ENCODE measurements around the gene CAMTA1. TPM values are rescaled to one million over a fixed set of nuclear protein-coding genes. Genes with fewer than 3 reads are reported as not detected.

CAMTA1 gene
- total RNA-seq, 1 donor from 2014 or later, result 77.6 TPM

DNA sequence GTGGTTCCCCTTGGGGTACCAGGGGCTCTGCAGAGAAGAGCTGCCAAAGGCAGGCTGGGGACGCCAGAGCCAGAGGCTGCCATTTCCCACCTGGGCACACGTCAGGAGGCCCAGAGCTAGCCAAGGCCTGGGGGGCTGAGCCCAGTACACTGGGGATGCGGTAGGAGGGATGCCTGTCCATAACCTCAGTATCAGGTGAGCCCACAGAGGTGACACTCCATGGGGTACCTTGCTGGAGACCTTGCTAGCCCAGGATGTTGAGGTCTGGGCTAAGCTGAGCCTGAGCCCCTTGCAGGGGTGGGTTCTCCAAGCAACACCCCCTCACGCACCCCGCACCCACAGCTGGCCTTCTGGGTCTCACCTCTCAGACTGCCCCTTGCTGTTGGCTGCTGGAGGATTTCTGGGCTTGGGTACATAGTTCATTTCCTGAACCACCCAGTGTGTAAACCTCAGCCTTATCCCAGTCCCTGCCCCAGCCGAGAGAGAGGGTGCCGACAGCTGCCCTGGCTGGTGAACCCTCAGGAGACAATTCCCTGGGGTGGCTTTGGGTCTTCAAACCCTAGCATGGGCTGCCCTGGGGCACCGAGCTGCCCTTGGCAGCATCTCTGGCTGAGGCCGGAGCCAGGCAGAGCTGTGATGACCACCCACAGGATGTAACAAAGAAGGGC, 893.4 kb downstream of the CAMTA1 start:
- no peaks in the 10 kb centered on the region for H3K36me3 Mint-ChIP-seq (ENCODE audit: low read depth, unreplicated experiment)
- H3K79me2 ChIP-seq (ENCODE audit: insufficient read depth, low read length), result no peaks in the 10 kb centered on the region
- H3K9ac ChIP-seq (ENCODE audit: low read length), result no peak overlapping the region
- no peak overlapping the region for H3K27ac Mint-ChIP-seq (ENCODE audit: unreplicated experiment)
- H3K9me3 ChIP-seq (ENCODE audit: insufficient read depth, low read depth, low read length), result no peaks in the 10 kb centered on the region
- peak overlapping the region; percentile 54 for H3K4me3 Mint-ChIP-seq (ENCODE audit: unreplicated experiment)
- DNase-seq (ENCODE audit: low read depth) (no peak), FAIRE-seq (no peak)
- H3K4me1 ChIP-seq (ENCODE audit: insufficient read depth, low read length), result peaks cover 5% of the 10 kb centered on the region
- H3K36me3 ChIP-seq (ENCODE audit: insufficient read depth, low read length), result no peaks in the 10 kb centered on the region
- no peak overlapping the region for H2AFZ ChIP-seq (ENCODE audit: low read depth, low read length)
- no peak overlapping the region for H3K27ac ChIP-seq (ENCODE audit: low read depth, low read length)
- peaks cover 7% of the 10 kb centered on the region for H3K9me3 Mint-ChIP-seq (ENCODE audit: unreplicated experiment)
- H3K4me2 ChIP-seq (ENCODE audit: low read length), result no peak overlapping the region
- no peaks in the 10 kb centered on the region for H4K20me1 ChIP-seq (ENCODE audit: insufficient read depth, low read length)
- H3K4me1 Mint-ChIP-seq (ENCODE audit: low read depth, unreplicated experiment), result no peaks in the 10 kb centered on the region
- peaks cover 46% of the 10 kb centered on the region for H3K27me3 Mint-ChIP-seq (ENCODE audit: low read depth, unreplicated experiment)
- TF ChIP-seq, protein P1, sequence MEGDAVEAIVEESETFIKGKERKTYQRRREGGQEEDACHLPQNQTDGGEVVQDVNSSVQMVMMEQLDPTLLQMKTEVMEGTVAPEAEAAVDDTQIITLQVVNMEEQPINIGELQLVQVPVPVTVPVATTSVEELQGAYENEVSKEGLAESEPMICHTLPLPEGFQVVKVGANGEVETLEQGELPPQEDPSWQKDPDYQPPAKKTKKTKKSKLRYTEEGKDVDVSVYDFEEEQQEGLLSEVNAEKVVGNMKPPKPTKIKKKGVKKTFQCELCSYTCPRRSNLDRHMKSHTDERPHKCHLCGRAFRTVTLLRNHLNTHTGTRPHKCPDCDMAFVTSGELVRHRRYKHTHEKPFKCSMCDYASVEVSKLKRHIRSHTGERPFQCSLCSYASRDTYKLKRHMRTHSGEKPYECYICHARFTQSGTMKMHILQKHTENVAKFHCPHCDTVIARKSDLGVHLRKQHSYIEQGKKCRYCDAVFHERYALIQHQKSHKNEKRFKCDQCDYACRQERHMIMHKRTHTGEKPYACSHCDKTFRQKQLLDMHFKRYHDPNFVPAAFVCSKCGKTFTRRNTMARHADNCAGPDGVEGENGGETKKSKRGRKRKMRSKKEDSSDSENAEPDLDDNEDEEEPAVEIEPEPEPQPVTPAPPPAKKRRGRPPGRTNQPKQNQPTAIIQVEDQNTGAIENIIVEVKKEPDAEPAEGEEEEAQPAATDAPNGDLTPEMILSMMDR (IDR thresholded peaks at IDR 0.05; ENCODE audit: insufficient read depth, low read depth, low read length), result no peak
- TF ChIP-seq EZH2 (IDR thresholded peaks at IDR 0.05; ENCODE audit: insufficient read depth, low read length), result no peak
- H3K4me3 ChIP-seq (ENCODE audit: insufficient read depth, low read depth, low read length), result no peak overlapping the region
- peaks cover 1% of the 10 kb centered on the region for H3K27me3 ChIP-seq (ENCODE audit: insufficient read depth, low read length)

GRCh38 chr1:7679159-7679872, 894.1 kb downstream of the CAMTA1 start:
- Mint-ChIP-seq H3K4me1 (ENCODE audit: low read depth, unreplicated experiment) (no peaks in the 10 kb centered on the region), H3K4me3 (ENCODE audit: unreplicated experiment) (peak overlapping the region; percentile 74), H3K36me3 (ENCODE audit: low read depth, unreplicated experiment) (no peaks in the 10 kb centered on the region), H3K9me3 (ENCODE audit: unreplicated experiment) (peaks cover 7% of the 10 kb centered on the region), H3K27ac (ENCODE audit: unreplicated experiment) (no peak overlapping the region), H3K27me3 (ENCODE audit: low read depth, unreplicated experiment) (peaks cover 40% of the 10 kb centered on the region)
- peaks cover 5% of the 10 kb centered on the region for H3K4me1 ChIP-seq (ENCODE audit: insufficient read depth, low read length)
- H3K36me3 ChIP-seq (ENCODE audit: insufficient read depth, low read length), result no peaks in the 10 kb centered on the region
- no peaks in the 10 kb centered on the region for H3K9me3 ChIP-seq (ENCODE audit: insufficient read depth, low read depth, low read length)
- H3K4me2 ChIP-seq (ENCODE audit: low read length), result peak overlapping the region; percentile 94
- FAIRE-seq, result no peak
- DNase-seq (ENCODE audit: low read depth), result no peak
- H2AFZ ChIP-seq (ENCODE audit: low read depth, low read length), result peak overlapping the region; percentile 90
- H3K79me2 ChIP-seq (ENCODE audit: insufficient read depth, low read length), result no peaks in the 10 kb centered on the region
- TF ChIP-seq, protein P1 (IDR thresholded peaks at IDR 0.05; ENCODE audit: insufficient read depth, low read depth, low read length), result no peak
- TF ChIP-seq EZH2 (IDR thresholded peaks at IDR 0.05; ENCODE audit: insufficient read depth, low read length), result no peak
- H3K27ac ChIP-seq (ENCODE audit: low read depth, low read length), result no peak overlapping the region
- peak overlapping the region; percentile 80 for H3K9ac ChIP-seq (ENCODE audit: low read length)
- no peaks in the 10 kb centered on the region for H4K20me1 ChIP-seq (ENCODE audit: insufficient read depth, low read length)
- peak overlapping the region; percentile 71 for H3K4me3 ChIP-seq (ENCODE audit: insufficient read depth, low read depth, low read length)
- H3K27me3 ChIP-seq (ENCODE audit: insufficient read depth, low read length), result no peaks in the 10 kb centered on the region

GRCh38 chr1:7679873-7680206, 894.6 kb downstream of the CAMTA1 start:
- no peak overlapping the region for H3K27ac Mint-ChIP-seq (ENCODE audit: unreplicated experiment)
- no peak for FAIRE-seq

More at GRCh38 chr1:7679873-7680206, 894.6 kb downstream of the CAMTA1 start:
- H3K4me3 ChIP-seq (ENCODE audit: insufficient read depth, low read depth, low read length), result peak overlapping the region; percentile 71
- H3K4me1 ChIP-seq (ENCODE audit: insufficient read depth, low read length), result peaks cover 5% of the 10 kb centered on the region
- no peaks in the 10 kb centered on the region for H3K4me1 Mint-ChIP-seq (ENCODE audit: low read depth, unreplicated experiment)
- H3K4me2 ChIP-seq (ENCODE audit: low read length), result peak overlapping the region; percentile 94
- peaks cover 41% of the 10 kb centered on the region for H3K27me3 Mint-ChIP-seq (ENCODE audit: low read depth, unreplicated experiment)
- H3K36me3 Mint-ChIP-seq (ENCODE audit: low read depth, unreplicated experiment), result no peaks in the 10 kb centered on the region
- H4K20me1 ChIP-seq (ENCODE audit: insufficient read depth, low read length), result no peaks in the 10 kb centered on the region
- H3K36me3 ChIP-seq (ENCODE audit: insufficient read depth, low read length), result no peaks in the 10 kb centered on the region
- H3K4me3 Mint-ChIP-seq (ENCODE audit: unreplicated experiment), result peak overlapping the region; percentile 74
- H3K9me3 ChIP-seq (ENCODE audit: insufficient read depth, low read depth, low read length), result no peaks in the 10 kb centered on the region
- no peak overlapping the region for H3K27ac ChIP-seq (ENCODE audit: low read depth, low read length)
- H3K27me3 ChIP-seq (ENCODE audit: insufficient read depth, low read length), result no peaks in the 10 kb centered on the region
- H2AFZ ChIP-seq (ENCODE audit: low read depth, low read length), result peak overlapping the region; percentile 90
- TF ChIP-seq, protein P1 (IDR thresholded peaks at IDR 0.05; ENCODE audit: insufficient read depth, low read depth, low read length), result no peak
- no peak for TF ChIP-seq EZH2 (IDR thresholded peaks at IDR 0.05; ENCODE audit: insufficient read depth, low read length)
- peaks cover 7% of the 10 kb centered on the region for H3K9me3 Mint-ChIP-seq (ENCODE audit: unreplicated experiment)
- no peak for DNase-seq (ENCODE audit: low read depth)
- no peaks in the 10 kb centered on the region for H3K79me2 ChIP-seq (ENCODE audit: insufficient read depth, low read length)
- peak overlapping the region; percentile 80 for H3K9ac ChIP-seq (ENCODE audit: low read length)

Data from astrocyte (in vitro differentiated cells and primary cell).